T-cell (primary cell): Measurements from ENCODE around the gene NEK3. TPM values are rescaled to one million over a fixed set of nuclear protein-coding genes. Genes with fewer than 3 reads are reported as not detected.

ENCODE experiments used
- ATAC-seq, 4 experiments: fragments of 200-7000 bp in 3 of 4; fragments of 150-1000 bp in 1 of 4; cut with Tn5 transposase; replicated peaks in 1 of 4; 1 replicate in 3 of 4; 2 replicates in 1 of 4; pipeline ENCODE4 v1.10.0; 2021; ENCODE audit warnings: moderate library complexity in 3 of 4, mild to moderate bottlenecking in 2 of 4, moderate number of reproducible peaks in 1 of 4
- CTCF ChIA-PET, 2 donors: fragments of 300-600 bp; sonication (Branson Sonifier 250); formaldehyde crosslinking; loops; one replicate each; lab custom pipeline; 2022; ENCODE audit warnings: antibody characterized with exemption in 2 of 2; lab: Charles Lee
- POLR2A ChIA-PET, 2 donors: fragments of 300-600 bp; sonication (Branson Sonifier 250); formaldehyde crosslinking; loops; one replicate each; lab custom pipeline; 2022; ENCODE audit warnings: antibody characterized with exemption in 2 of 2; lab: Charles Lee
- DNase-seq, 35 experiments: peaks; one replicate each; pipeline versions ENCODE4 v3.0.0 to v3.0.0-alpha.2; 2013 to 2023
- H3K27ac ChIP-seq: one replicate; pipeline ENCODE4 v1.5.1; 2013; ENCODE audit warnings: low read length
- H3K27me3 ChIP-seq, 2 experiments: replicated peaks in 1 of 2; 1 replicate in 1 of 2; 2 replicates in 1 of 2; pipeline versions ENCODE4 v1.6.1 to v1.7.0; 2013; ENCODE audit warnings: low read length in 1 of 2, mixed read lengths in 1 of 2; ENCODE audit not compliant: control insufficient read depth in 2 of 2, insufficient read depth in 2 of 2; ENCODE audit errors: extremely low read depth in 1 of 2
- H3K36me3 ChIP-seq, 2 donors: 1 replicate in 1 of 2; 2 replicates in 1 of 2; pipeline versions ENCODE4 v1.6.1 to v1.7.0; 2013; ENCODE audit warnings: low read length in 1 of 2; ENCODE audit not compliant: control insufficient read depth in 2 of 2, insufficient read depth in 1 of 2; ENCODE audit errors: extremely low read depth in 1 of 2
- H3K4me1 ChIP-seq, 2 experiments: 1 replicate in 1 of 2; 2 replicates in 1 of 2; pipeline versions ENCODE4 v1.6.1 to v1.7.0; 2013; ENCODE audit warnings: low read length in 2 of 2, mixed read lengths in 1 of 2; ENCODE audit not compliant: insufficient read depth in 2 of 2, control insufficient read depth in 1 of 2; ENCODE audit errors: extremely low read depth in 1 of 2
- H3K4me3 ChIP-seq, 2 donors: 1 replicate in 1 of 2; 2 replicates in 1 of 2; pipeline versions ENCODE4 v1.5.1 to v1.7.0; 2013; ENCODE audit warnings: mild to moderate bottlenecking in 2 of 2, low read length in 1 of 2, moderate library complexity in 1 of 2; ENCODE audit not compliant: control insufficient read depth in 1 of 2; ENCODE audit errors: extremely low read depth in 1 of 2
- H3K9me3 ChIP-seq: 2 replicates; pipeline ENCODE4 v1.7.0; 2013
- H3K27ac Mint-ChIP-seq, 2 donors: one replicate each; pipeline ENCODE4 v1.8.0; 2020 to 2021; ENCODE audit warnings: mild to moderate bottlenecking in 2 of 2, mixed read lengths in 2 of 2
- H3K27me3 Mint-ChIP-seq, 2 donors: one replicate each; pipeline ENCODE4 v1.8.0; 2021 to 2022; ENCODE audit warnings: mixed read lengths in 2 of 2
- H3K36me3 Mint-ChIP-seq: one replicate; pipeline ENCODE4 v1.8.0; 2021; ENCODE audit warnings: mixed read lengths
- H3K4me1 Mint-ChIP-seq, 3 donors: one replicate each; pipeline ENCODE4 v1.8.0; 2020 to 2022; ENCODE audit warnings: mixed read lengths in 3 of 3, mild to moderate bottlenecking in 1 of 3
- H3K4me3 Mint-ChIP-seq, 3 donors: one replicate each; pipeline ENCODE4 v1.8.0; 2020 to 2022; ENCODE audit warnings: mild to moderate bottlenecking in 3 of 3, mixed read lengths in 3 of 3, moderate library complexity in 3 of 3
- H3K9me3 Mint-ChIP-seq, 3 donors: one replicate each; pipeline ENCODE4 v1.8.0; 2020 to 2022; ENCODE audit warnings: mixed read lengths in 3 of 3
- WGBS: methylation state at CpG from one replicate; pipeline ENCODE4 v1.1.5; 2013; ENCODE audit warnings: missing lambda C conversion rate; ENCODE audit not compliant: insufficient coverage; 5-methylcytosine and 5-hydroxymethylcytosine counted together
- total RNA-seq, 35 experiments: library from RNA in 6 of 35; stranded (reverse) in 6 of 35; fragments of 120-200 nt in 1 of 35; gene quantifications; one replicate each; pipeline versions ENCODE4 v1.2.1 to v1.2.4 and lab custom pipeline; 2013 to 2026

The NEK3 gene
- total RNA-seq, 5 donors from 2014 or later (not counting 1 experiment from before 2014, with no cell fraction given), result 2.8 to 7.9 (median 4.3) TPM

DNA sequence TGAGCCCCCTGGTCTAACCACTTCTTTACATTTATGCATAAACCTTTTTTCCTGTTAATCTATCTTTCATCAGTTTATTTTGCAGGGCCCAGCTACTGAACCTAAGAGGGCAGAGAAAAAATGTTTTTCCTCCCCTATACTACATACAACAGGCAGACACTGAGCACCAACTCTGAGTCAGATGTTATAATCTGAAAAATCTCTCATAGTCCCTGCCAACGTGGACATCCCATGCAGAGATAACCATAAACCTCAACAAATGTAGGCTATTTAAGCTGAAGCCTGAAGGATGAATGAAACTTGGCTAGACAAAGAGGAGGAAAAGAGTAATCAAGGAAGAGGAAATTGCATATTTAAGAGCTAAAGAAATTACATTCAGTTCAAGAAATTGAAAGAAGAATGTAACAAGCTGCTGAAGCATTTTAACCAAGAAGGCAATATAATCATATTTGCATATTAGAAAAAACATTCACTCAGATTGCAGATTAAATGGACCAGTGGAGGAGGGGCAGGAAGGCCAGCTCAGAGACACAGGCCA lies 2.6 kb downstream of the NEK3 start:
- ATAC-seq (no peak), DNase-seq (no peak)
- no peak overlapping the region for H3K27ac ChIP-seq
- H3K9me3 ChIP-seq, result no peaks in the 10 kb centered on the region
- Mint-ChIP-seq H3K4me3 (peak overlapping the region in 2 of 3 donors; percentile 1 to 13), H3K36me3 (peaks cover 5% of the 10 kb centered on the region), H3K4me1 (peaks cover 31 to 37% (median 36%) of the 10 kb centered on the region in 3 donors), H3K27me3 (no peaks in the 10 kb centered on the region), H3K27ac (peak overlapping the region; percentile 50 to 53), H3K9me3 (no peaks in the 10 kb centered on the region)
- WGBS, result no CpG with 5 or more reads among the region's 1 CpG
- no peaks in the 10 kb centered on the region for H3K36me3 ChIP-seq
- ChIA-PET POLR2A (no interaction called here), CTCF (no interaction called here)
- peaks cover 11 to 19% of the 10 kb centered on the region in 2 experiments for H3K4me1 ChIP-seq
- H3K4me3 ChIP-seq, result no peak overlapping the region
- H3K27me3 ChIP-seq, result no peaks in the 10 kb centered on the region

DNA sequence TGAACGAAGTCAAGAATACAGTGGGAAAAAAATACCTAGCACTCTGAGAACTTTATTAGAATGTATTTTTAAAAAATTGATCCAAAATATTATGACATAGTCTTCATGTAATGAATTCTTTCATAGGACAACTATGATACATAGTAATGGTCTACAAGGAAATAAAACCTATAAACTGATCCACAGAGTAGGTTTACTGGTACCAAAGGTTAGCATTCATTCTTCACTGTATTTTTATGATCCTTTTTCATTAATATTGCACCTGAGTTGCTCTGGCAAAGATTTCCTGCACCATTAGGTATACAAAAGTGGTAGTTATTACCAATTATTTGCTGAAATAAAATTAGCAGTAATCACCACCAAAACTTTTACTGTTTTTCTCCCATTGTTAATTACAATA lies 4.2 kb downstream of the NEK3 start:
- Mint-ChIP-seq H3K36me3 (peaks cover 17% of the 10 kb centered on the region), H3K27ac (no peak overlapping the region), H3K4me3 (no peak overlapping the region), H3K27me3 (no peaks in the 10 kb centered on the region), H3K4me1 (peaks cover 29 to 30% (median 29%) of the 10 kb centered on the region in 3 donors), H3K9me3 (no peaks in the 10 kb centered on the region)
- no peaks in the 10 kb centered on the region for H3K27me3 ChIP-seq
- ChIA-PET CTCF (no interaction called here), POLR2A (no interaction called here)
- no peak overlapping the region for H3K4me3 ChIP-seq
- H3K9me3 ChIP-seq, result no peaks in the 10 kb centered on the region
- no peak for DNase-seq
- no peak for ATAC-seq
- peaks cover 3 to 14% of the 10 kb centered on the region in 2 experiments for H3K4me1 ChIP-seq
- H3K36me3 ChIP-seq, result no peaks in the 10 kb centered on the region
- no CpG with 5 or more reads among the region's 1 CpG for WGBS
- H3K27ac ChIP-seq, result no peak overlapping the region

DNA sequence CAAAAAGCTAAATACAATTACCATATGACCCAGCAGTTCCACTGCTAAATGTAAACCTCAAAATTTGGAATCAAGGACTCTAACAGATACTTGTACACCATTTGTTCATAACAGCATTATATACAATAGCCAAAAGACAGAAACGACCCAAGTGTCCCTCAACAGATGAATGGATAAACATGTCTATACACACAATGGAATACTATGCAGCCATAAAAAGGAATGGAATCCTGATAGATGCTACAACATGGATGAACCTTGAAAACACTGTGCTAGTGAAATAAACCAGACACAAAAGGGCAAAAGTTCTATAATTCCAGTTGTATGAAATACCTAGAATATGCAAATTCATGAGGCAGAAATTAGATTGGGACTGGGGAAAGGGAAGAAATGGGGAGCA lies 12.2 kb downstream of the NEK3 start:
- H3K9me3 Mint-ChIP-seq, result peaks cover 4 to 5% (median 4%) of the 10 kb centered on the region in 3 donors
- POLR2A ChIA-PET, result no interaction called here
- Histone ChIP-seq H3K9me3 (no peaks in the 10 kb centered on the region), H3K27ac (no peak overlapping the region), H3K27me3 (no peaks in the 10 kb centered on the region), H3K4me3 (no peak overlapping the region), H3K36me3 (no peaks in the 10 kb centered on the region), H3K4me1 (no peaks in the 10 kb centered on the region)
- no peaks in the 10 kb centered on the region for H3K27me3 Mint-ChIP-seq
- no peaks in the 10 kb centered on the region for H3K4me1 Mint-ChIP-seq
- DNase-seq (no peak), ATAC-seq (no peak)
- H3K4me3 Mint-ChIP-seq, result no peak overlapping the region
- 100% methylated on average over 1 of the region's 1 CpG for WGBS
- CTCF ChIA-PET, result no interaction called here
- peaks cover 25% of the 10 kb centered on the region for H3K36me3 Mint-ChIP-seq
- H3K27ac Mint-ChIP-seq, result no peak overlapping the region

DNA sequence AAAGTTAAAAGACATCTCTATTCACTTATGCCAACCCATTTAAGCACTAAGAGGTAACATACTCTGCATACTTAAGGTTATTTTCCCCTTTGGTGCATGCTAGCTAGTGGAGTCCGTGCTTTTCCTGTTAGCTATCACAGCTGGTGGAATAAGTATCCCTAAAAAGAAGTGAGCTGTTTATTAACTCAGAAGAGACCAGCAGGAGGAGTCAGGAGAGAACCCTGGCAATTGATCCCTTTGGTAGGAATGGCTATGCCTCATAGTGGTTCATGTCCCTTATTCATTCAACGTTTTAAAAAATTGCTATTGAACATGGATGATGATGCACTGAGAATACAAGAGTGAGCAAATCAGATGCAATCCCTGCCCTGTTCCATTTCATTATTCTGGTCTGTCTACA lies 18.1 kb downstream of the NEK3 start:
- ChIA-PET CTCF (interaction anchor here in 1 of 2 donors (2.0 kb wide), 1 partner anchor 14 kb away, joined by 6 read pairs; no protein-coding TSS in a partner anchor), POLR2A (no interaction called here)
- no peaks in the 10 kb centered on the region for H3K4me1 ChIP-seq
- Mint-ChIP-seq H3K36me3 (peaks cover 26% of the 10 kb centered on the region), H3K4me1 (no peaks in the 10 kb centered on the region), H3K27me3 (no peaks in the 10 kb centered on the region), H3K27ac (no peak overlapping the region), H3K4me3 (no peak overlapping the region), H3K9me3 (no peaks in the 10 kb centered on the region)
- 100% methylated on average over 1 of the region's 2 CpGs for WGBS
- H3K36me3 ChIP-seq, result no peaks in the 10 kb centered on the region
- no peak overlapping the region for H3K4me3 ChIP-seq
- ATAC-seq, result no peak
- H3K27me3 ChIP-seq, result no peaks in the 10 kb centered on the region
- no peaks in the 10 kb centered on the region for H3K9me3 ChIP-seq
- H3K27ac ChIP-seq, result no peak overlapping the region
- no peak for DNase-seq

DNA sequence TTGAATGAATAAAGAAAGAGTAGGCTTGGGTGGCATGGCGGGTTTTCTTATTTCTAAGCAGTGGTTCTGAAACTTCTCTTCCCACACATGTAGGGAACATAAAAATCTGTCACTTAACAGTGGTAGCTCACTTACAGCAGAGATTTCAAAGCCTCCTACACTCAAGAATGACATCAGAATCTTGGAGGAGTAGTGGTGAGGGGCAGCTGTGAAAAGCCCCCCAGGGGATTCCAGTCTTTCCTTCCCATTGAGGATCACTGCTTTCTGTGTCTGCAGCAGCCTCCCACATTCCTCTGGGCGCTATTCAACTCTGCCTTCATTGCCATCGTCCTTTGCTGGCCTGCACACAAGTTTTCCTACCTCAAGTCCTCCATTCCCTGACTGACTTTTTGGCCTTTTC lies 21.9 kb downstream of the NEK3 start:
- Histone ChIP-seq H3K9me3 (no peaks in the 10 kb centered on the region), H3K27ac (no peak overlapping the region), H3K27me3 (no peaks in the 10 kb centered on the region), H3K4me1 (no peaks in the 10 kb centered on the region), H3K4me3 (no peak overlapping the region), H3K36me3 (peaks cover 0 to 7% of the 10 kb centered on the region in 2 donors)
- ChIA-PET CTCF (no interaction called here), POLR2A (no interaction called here)
- DNase-seq (no peak), ATAC-seq (no peak)
- Mint-ChIP-seq H3K9me3 (no peaks in the 10 kb centered on the region), H3K4me1 (no peaks in the 10 kb centered on the region), H3K4me3 (no peak overlapping the region), H3K27ac (no peak overlapping the region), H3K27me3 (no peaks in the 10 kb centered on the region), H3K36me3 (peaks cover 49% of the 10 kb centered on the region)
- WGBS, result 63% methylated on average over 2 of the region's 3 CpGs

DNA sequence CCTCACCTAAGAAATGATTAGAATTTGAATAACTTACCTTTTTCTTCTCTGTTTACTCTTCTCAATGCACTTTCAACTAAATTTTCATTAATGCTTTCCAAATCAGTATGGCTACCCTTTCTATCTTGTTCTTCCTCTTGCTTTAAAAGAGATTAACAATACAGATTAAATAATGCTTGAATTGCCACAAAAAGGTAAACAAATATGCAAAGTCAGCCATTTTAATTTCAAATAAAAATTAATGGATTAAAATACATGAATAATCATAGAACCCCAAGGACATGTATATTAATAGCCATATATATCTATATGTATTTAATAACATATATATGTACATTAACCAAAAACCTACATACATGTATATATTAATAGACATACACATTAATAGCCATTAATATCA lies 22.6 kb downstream of the NEK3 start:
- POLR2A ChIA-PET, result no interaction called here
- Mint-ChIP-seq H3K36me3 (peaks cover 54% of the 10 kb centered on the region), H3K4me1 (no peaks in the 10 kb centered on the region), H3K27me3 (no peaks in the 10 kb centered on the region), H3K4me3 (no peak overlapping the region), H3K9me3 (no peaks in the 10 kb centered on the region), H3K27ac (no peak overlapping the region)
- CTCF ChIA-PET, result no interaction called here
- Histone ChIP-seq H3K36me3 (peaks cover 0 to 7% of the 10 kb centered on the region in 2 donors), H3K27me3 (no peaks in the 10 kb centered on the region), H3K4me3 (no peak overlapping the region), H3K27ac (no peak overlapping the region), H3K4me1 (no peaks in the 10 kb centered on the region), H3K9me3 (no peaks in the 10 kb centered on the region)
- ATAC-seq (no peak), DNase-seq (no peak)

DNA sequence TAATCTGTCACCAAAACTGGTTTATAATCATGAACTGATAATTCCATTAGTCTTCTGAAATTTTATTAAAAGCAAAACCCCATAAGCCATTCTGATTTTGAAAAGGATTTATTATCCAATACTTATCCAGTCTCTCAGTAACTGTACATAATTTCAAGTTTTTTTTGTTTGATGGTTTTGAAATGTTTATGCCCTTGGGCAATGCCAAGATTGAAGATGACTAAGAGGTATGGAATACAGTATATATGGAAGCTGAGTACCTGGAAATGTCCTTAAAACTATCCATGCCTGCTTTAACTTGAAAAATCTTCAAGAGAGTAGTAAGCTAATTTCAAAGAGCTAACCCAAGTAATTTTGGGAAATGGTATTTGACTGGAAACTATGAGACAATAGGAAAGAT lies 28.8 kb downstream of the NEK3 start:
- ChIA-PET POLR2A (interaction anchor here in 1 of 2 donors (0.7 kb wide), 1 partner anchor 294 kb away, joined by 4 read pairs; no protein-coding TSS in a partner anchor), CTCF (no interaction called here)
- Mint-ChIP-seq H3K4me3 (no peak overlapping the region), H3K36me3 (peaks cover 35% of the 10 kb centered on the region), H3K27me3 (peaks cover 4% of the 10 kb centered on the region in 2 donors), H3K27ac (no peak overlapping the region), H3K4me1 (peaks cover 15 to 22% (median 20%) of the 10 kb centered on the region in 3 donors), H3K9me3 (no peaks in the 10 kb centered on the region)
- Histone ChIP-seq H3K9me3 (no peaks in the 10 kb centered on the region), H3K27ac (no peak overlapping the region), H3K4me1 (peaks cover 8 to 18% of the 10 kb centered on the region in 2 experiments), H3K27me3 (peaks cover 0 to 19% of the 10 kb centered on the region in 2 experiments), H3K36me3 (peaks cover 0 to 7% of the 10 kb centered on the region in 2 donors), H3K4me3 (no peak overlapping the region)
- ATAC-seq (no peak), DNase-seq (no peak)
